Measurements from ENCODE around the gene SAMD7. TPM values are rescaled to one million over a fixed set of nuclear protein-coding genes. Genes with fewer than 3 reads are reported as not detected.

Gene SAMD7
- total and polyA plus RNA-seq, 4 donors: 0.09 TPM; not detected in 3

DNA sequence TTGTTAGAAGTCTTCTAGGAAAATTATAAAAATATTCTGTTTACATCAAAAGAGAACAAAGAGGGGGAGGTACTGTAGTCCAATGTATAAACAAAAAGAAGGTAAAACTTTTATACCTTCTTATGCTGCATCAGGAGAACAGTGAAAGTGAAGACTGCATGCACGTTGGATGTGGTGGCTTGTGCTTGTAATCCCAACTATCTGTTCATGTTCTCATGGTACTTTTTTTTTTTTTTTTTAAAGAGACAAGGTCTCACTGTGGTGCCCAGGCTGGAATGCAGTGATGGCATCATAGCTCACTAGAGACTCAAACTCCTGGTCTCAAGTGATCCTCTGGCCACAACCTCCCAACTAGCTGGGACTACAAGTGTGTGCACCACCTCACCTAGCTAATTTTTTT, 59.5 kb downstream of the SAMD7 start:
- Histone ChIP-seq H3K4me1 (ENCODE audit: control insufficient read depth, insufficient read depth, low read length) (no peaks in the 10 kb centered on the region), H3K27me3 (ENCODE audit: control insufficient read depth, insufficient read depth, low read length) (no peaks in the 10 kb centered on the region), H3K4me3 (ENCODE audit: low read depth, low read length) (no peak overlapping the region), H3K9me3 (ENCODE audit: control insufficient read depth, insufficient read depth, low read length) (no peaks in the 10 kb centered on the region), H3K27ac (ENCODE audit: low read depth, low read length) (no peak overlapping the region), H3K36me3 (ENCODE audit: control insufficient read depth, insufficient read depth, low read length) (peaks cover 4% of the 10 kb centered on the region)
- no peak for DNase-seq (ENCODE audit: low read depth in 4 of 6, low spot score in 6 of 6)
- 80% methylated on average over 1 of the region's 1 CpG for WGBS (ENCODE audit: insufficient coverage)

DNA sequence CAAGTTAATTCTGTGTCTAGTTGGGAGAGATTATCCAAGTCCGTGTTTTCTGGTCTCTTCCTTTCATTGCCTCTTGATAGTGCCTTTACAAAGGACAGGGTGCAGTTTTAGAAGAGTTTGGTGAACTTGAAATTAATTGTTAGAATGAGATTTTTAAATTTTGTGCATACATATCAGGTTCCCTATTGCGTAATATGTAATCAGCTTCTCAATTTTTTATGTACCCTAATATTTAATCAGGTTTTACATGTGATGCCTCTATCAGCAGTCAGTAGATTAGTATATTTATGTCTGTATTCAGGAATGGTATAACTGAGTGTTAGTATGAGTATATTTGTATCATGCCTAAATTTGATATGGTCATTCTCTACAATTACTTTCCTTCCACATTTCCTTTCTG, 60.1 kb downstream of the SAMD7 start:
- H3K4me1 ChIP-seq (ENCODE audit: control insufficient read depth, insufficient read depth, low read length): no peaks in the 10 kb centered on the region
- no peaks in the 10 kb centered on the region for H3K9me3 ChIP-seq (ENCODE audit: control insufficient read depth, insufficient read depth, low read length)
- DNase-seq (ENCODE audit: low read depth in 4 of 6, low spot score in 6 of 6): no peak
- no peaks in the 10 kb centered on the region for H3K27me3 ChIP-seq (ENCODE audit: control insufficient read depth, insufficient read depth, low read length)
- WGBS (ENCODE audit: insufficient coverage): 83% methylated on average over 1 of the region's 2 CpGs
- H3K36me3 ChIP-seq (ENCODE audit: control insufficient read depth, insufficient read depth, low read length): peaks cover 7% of the 10 kb centered on the region
- no peak overlapping the region for H3K4me3 ChIP-seq (ENCODE audit: low read depth, low read length)
- no peak overlapping the region for H3K27ac ChIP-seq (ENCODE audit: low read depth, low read length)

DNA sequence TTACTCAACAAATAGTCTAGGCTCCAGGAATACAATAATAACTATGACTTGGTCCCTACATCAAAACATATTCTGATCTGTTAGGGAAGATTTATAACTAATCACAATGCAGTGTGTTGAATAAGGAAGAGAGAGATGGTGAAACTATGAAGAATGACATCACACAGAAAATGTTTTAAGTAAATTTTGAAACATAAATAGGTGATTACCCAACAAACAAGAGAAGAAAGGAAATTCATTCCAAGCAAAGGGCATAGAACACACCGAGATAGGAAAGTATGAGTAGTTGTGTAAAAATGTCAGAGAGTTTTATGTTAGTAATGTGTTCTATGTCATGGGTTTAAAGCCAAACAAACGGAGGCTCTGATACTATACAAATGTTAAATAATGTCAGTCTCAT, 68.7 kb downstream of the SAMD7 start:
- H3K4me3 ChIP-seq (ENCODE audit: low read depth, low read length): no peak overlapping the region
- no peak for DNase-seq (ENCODE audit: low read depth in 4 of 6, low spot score in 6 of 6)
- H3K36me3 ChIP-seq (ENCODE audit: control insufficient read depth, insufficient read depth, low read length): peaks cover 18% of the 10 kb centered on the region
- H3K4me1 ChIP-seq (ENCODE audit: control insufficient read depth, insufficient read depth, low read length): no peaks in the 10 kb centered on the region
- WGBS (ENCODE audit: insufficient coverage): no CpG with 5 or more reads among the region's 2 CpGs
- H3K27ac ChIP-seq (ENCODE audit: low read depth, low read length): no peak overlapping the region
- no peaks in the 10 kb centered on the region for H3K27me3 ChIP-seq (ENCODE audit: control insufficient read depth, insufficient read depth, low read length)
- no peaks in the 10 kb centered on the region for H3K9me3 ChIP-seq (ENCODE audit: control insufficient read depth, insufficient read depth, low read length)

DNA sequence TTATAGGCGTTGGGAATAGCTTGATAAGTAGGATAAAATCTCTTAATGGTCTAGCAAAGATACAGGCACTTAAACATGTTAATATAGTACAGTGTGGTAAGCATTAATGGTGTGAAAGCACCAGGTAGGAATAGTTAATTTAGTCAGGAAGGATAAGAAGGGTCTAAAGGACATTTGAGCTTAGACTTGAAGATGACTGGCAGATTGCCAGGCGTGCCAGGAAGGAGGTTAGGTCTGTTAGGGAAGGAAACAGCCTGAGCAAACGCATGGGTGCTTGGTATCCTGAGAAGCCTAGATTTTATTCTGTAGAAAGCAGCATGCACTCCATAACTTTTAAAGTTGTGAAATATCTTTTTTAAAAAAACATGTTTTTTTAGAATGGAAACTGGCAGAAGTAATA, 72.9 kb downstream of the SAMD7 start:
- DNase-seq (ENCODE audit: low read depth in 4 of 6, low spot score in 6 of 6): no peak
- Histone ChIP-seq H3K9me3 (ENCODE audit: control insufficient read depth, insufficient read depth, low read length) (no peaks in the 10 kb centered on the region), H3K27me3 (ENCODE audit: control insufficient read depth, insufficient read depth, low read length) (no peaks in the 10 kb centered on the region), H3K36me3 (ENCODE audit: control insufficient read depth, insufficient read depth, low read length) (peaks cover 15% of the 10 kb centered on the region), H3K27ac (ENCODE audit: low read depth, low read length) (no peak overlapping the region), H3K4me3 (ENCODE audit: low read depth, low read length) (no peak overlapping the region), H3K4me1 (ENCODE audit: control insufficient read depth, insufficient read depth, low read length) (no peaks in the 10 kb centered on the region)
- WGBS (ENCODE audit: insufficient coverage): no CpG with 5 or more reads among the region's 3 CpGs

Other genes starting within 250 kb of the SAMD7 start
- gene MECOM, start 247.9 kb upstream of the SAMD7 start, total RNA-seq: 10 to 100 TPM; 10.4 to 25.4 TPM
- 10 to 100 TPM in 1 of 2 donors, 1 to 10 TPM in 1; 9.7 to 11.7 TPM for gene MECOM, start 247.9 kb upstream of the SAMD7 start, polyA plus RNA-seq (ENCODE audit: insufficient read length in 2 of 2)
- 10 to 100 TPM; 28.8 to 43.4 TPM for gene TERC, start 146.5 kb upstream of the SAMD7 start, total RNA-seq
- 1 to 10 TPM in 1 of 2 donors, under 1 TPM in 1; 0.90 to 1.1 TPM for gene TERC, start 146.5 kb upstream of the SAMD7 start, polyA plus RNA-seq (ENCODE audit: insufficient read length in 2 of 2)
- gene ACTRT3, start 142.0 kb upstream of the SAMD7 start, total RNA-seq: 1 to 10 TPM; 6.0 to 6.7 TPM
- 1 to 10 TPM; 2.2 to 2.8 TPM for gene ACTRT3, start 142.0 kb upstream of the SAMD7 start, polyA plus RNA-seq (ENCODE audit: insufficient read length in 2 of 2)
- 10 to 100 TPM; 26.1 to 36.8 TPM for gene MYNN, start 138.2 kb upstream of the SAMD7 start, total RNA-seq
- gene MYNN, start 138.2 kb upstream of the SAMD7 start, polyA plus RNA-seq (ENCODE audit: insufficient read length in 2 of 2): 10 to 100 TPM; 18.7 to 21.9 TPM
- under 1 TPM; 0.20 to 0.28 TPM for gene LRRIQ4, start 98.7 kb upstream of the SAMD7 start, total RNA-seq
- gene LRRIQ4, start 98.7 kb upstream of the SAMD7 start, polyA plus RNA-seq (ENCODE audit: insufficient read length in 2 of 2): under 1 TPM; 0.19 to 0.26 TPM
- gene LRRC34, start 98.7 kb upstream of the SAMD7 start, total RNA-seq: 10 to 100 TPM; 13.1 to 14.1 TPM
- gene LRRC34, start 98.7 kb upstream of the SAMD7 start, polyA plus RNA-seq (ENCODE audit: insufficient read length in 2 of 2): 10 to 100 TPM; 15.4 to 18.4 TPM
- gene LRRC31, start 41.6 kb upstream of the SAMD7 start, total RNA-seq: 1 to 10 TPM in 1 of 2 donors, under 1 TPM in 1; 0.50 to 1.4 TPM
- under 1 TPM in 1 of 2 donors, not detected in 1; 0.69 TPM for gene LRRC31, start 41.6 kb upstream of the SAMD7 start, polyA plus RNA-seq (ENCODE audit: insufficient read length in 2 of 2)
- 100 to 1,000 TPM; 112 to 114 TPM for gene SEC62, start 55.2 kb downstream of the SAMD7 start, total RNA-seq
- gene SEC62, start 55.2 kb downstream of the SAMD7 start, polyA plus RNA-seq (ENCODE audit: insufficient read length in 2 of 2): 100 to 1,000 TPM; 115 to 154 TPM
- gene GPR160, start 126.4 kb downstream of the SAMD7 start, total RNA-seq: 1 to 10 TPM in 1 of 2 donors, under 1 TPM in 1; 0.61 to 7.2 TPM
- 1 to 10 TPM; 2.1 to 2.3 TPM for gene GPR160, start 126.4 kb downstream of the SAMD7 start, polyA plus RNA-seq (ENCODE audit: insufficient read length in 2 of 2)

Measured in spinal cord (tissue), 10 donors.